ENCODE results near the gene RPS24.

GRCh38 chr10:78071857-78072179, 38.2 kb downstream of the RPS24 start:
- TF ChIP-seq CTCF (IDR thresholded peaks at IDR 0.05; ENCODE audit: control extremely low read depth in 1 of 3, insufficient read depth in 1 of 3, low read depth in 1 of 3, low read length in 3 of 3) (no peak), POLR2A (IDR thresholded peaks at IDR 0.05; ENCODE audit: control extremely low read depth in 1 of 2, low read depth in 2 of 2, low read length in 2 of 2) (no peak), USF2 (IDR thresholded peaks at IDR 0.05; ENCODE audit: low read length) (no peak), RAD21 (IDR thresholded peaks at IDR 0.05 in 1 of 2, conservative IDR thresholded peaks at IDR 0.05 in 1 of 2; ENCODE audit: low read depth in 2 of 2, low read length in 2 of 2) (no peak), ATF3 (IDR thresholded peaks at IDR 0.05; ENCODE audit: insufficient read depth, low read depth, low read length) (no peak), YY1 (IDR thresholded peaks at IDR 0.05; ENCODE audit: low read depth, low read length) (no peak), HDAC6 (IDR thresholded peaks at IDR 0.05; ENCODE audit: low read depth, low read length) (no peak)
